Astrocyte (in vitro differentiated cells and primary cell): ENCODE results near the gene SPRY1.

Source experiments
- EZH2 ChIP-seq: IDR thresholded peaks from 2 replicates; pipeline ENCODE4 v1.6.1; 2012; ENCODE audit warnings: mild to moderate bottlenecking, low read length, inconsistent platforms; ENCODE audit not compliant: insufficient read depth
- TF ChIP-seq, protein P1 (sequence below): IDR thresholded peaks from 2 replicates; pipeline ENCODE4 v1.5.1; 2011; ENCODE audit warnings: low read depth, mild to moderate bottlenecking, inconsistent platforms, low read length, moderate library complexity; ENCODE audit not compliant: insufficient read depth

DNA sequence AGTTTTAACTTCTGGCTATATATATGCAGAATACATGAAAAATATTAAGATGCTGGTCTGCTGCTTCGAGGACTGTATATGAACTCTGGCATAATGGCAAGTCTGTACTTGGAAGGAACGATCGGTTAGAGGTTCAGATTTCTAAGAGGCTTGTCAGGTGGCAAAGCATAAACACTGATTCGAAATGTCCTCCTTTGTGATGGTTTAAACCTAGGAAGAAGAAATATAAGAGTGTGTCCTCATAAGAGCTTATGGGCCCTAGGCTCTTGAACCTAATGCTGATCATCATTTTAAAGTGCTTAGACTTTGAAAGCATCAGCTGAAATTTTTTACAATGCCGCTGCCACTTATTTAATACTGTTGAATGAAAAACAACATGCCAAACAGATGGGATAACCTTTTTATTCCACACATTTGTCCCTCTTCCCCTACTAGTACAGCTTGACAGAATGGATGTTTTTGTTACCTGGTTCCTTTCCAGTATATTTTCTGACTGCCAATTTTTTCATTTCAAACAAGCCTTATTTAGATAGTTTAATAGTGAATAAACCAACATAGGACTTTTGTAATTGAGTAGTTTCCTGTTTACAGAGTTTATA lies 8.8 kb downstream of the SPRY1 start:
- TF ChIP-seq, protein P1, sequence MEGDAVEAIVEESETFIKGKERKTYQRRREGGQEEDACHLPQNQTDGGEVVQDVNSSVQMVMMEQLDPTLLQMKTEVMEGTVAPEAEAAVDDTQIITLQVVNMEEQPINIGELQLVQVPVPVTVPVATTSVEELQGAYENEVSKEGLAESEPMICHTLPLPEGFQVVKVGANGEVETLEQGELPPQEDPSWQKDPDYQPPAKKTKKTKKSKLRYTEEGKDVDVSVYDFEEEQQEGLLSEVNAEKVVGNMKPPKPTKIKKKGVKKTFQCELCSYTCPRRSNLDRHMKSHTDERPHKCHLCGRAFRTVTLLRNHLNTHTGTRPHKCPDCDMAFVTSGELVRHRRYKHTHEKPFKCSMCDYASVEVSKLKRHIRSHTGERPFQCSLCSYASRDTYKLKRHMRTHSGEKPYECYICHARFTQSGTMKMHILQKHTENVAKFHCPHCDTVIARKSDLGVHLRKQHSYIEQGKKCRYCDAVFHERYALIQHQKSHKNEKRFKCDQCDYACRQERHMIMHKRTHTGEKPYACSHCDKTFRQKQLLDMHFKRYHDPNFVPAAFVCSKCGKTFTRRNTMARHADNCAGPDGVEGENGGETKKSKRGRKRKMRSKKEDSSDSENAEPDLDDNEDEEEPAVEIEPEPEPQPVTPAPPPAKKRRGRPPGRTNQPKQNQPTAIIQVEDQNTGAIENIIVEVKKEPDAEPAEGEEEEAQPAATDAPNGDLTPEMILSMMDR, result no peak
- no peak for TF ChIP-seq EZH2
